HEK293 (cell line): ENCODE measurements around the gene USP17L18.
"Not testable (repeated sequence)": the region's sequence is repeated elsewhere in the genome, so short reads cannot be mapped to it uniquely, and the experiment has no call there.

Experiments used
- CTCF ChIP-seq: fragments of 450-650 bp; formaldehyde crosslinking; IDR thresholded peaks from 2 replicates; pipeline ENCODE4 v1.5.1; 2016; ENCODE audit warnings: missing biosample characterization, missing genetic modification characterization
- KLF7 ChIP-seq: fragments of 450-650 bp; formaldehyde crosslinking; IDR thresholded peaks from 2 replicates; pipeline ENCODE4 v1.5.1; 2016; ENCODE audit warnings: missing biosample characterization, missing genetic modification characterization, borderline replicate concordance
- ZNF341 ChIP-seq: fragments of 450-650 bp; formaldehyde crosslinking; IDR thresholded peaks from 2 replicates; pipeline ENCODE4; 2016; ENCODE audit warnings: low read depth, missing biosample characterization, missing genetic modification characterization

- TF ChIP-seq KLF7; CTCF (tag by site-specific recombination); ZNF341 (tag by site-specific recombination): not testable (repeated sequence)
Measured at GRCh38 chr4:9253078-9253477, 4.6 kb downstream of the USP17L18 start, which contains the start of gene USP17L19.
